GM11168 (cell line): ENCODE measurements around the gene DAAM1.

Experiments
- in situ Hi-C: fragments of 300-500 bp; cut with MboI; formaldehyde crosslinking; loops from one replicate; pipeline ENCODE4 v1.12.0; 2022; ENCODE audit warnings: low sequenced_read_pairs; ENCODE audit not compliant: unreplicated experiment

DAAM1 gene

DNA sequence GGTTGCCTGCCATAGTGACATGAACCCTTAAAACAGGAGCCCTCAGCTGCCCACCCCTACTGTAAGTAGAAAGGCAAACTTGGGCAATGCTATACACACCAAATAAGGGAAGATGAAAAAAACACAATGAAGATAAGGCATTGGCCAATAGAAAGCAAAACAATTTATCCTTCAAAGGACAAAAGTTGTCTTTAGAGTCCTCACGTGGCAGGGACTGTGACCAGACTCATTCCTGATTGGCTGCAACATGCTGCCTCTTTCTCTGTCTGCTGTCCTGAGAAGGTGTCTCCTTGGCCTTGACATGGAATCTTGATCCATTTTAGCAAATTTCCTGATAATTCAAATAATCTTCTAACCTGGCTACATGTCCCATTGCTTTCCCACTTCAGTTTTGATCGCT lies 144.8 kb downstream of the DAAM1 start:
- in situ Hi-C loops = loop anchor here (10.0 kb wide), 1 partner anchor 198 kb away; no protein-coding TSS in a partner anchor

- in situ Hi-C loops = loop anchor here (10.0 kb wide), 1 partner anchor 199 kb away; no protein-coding TSS in a partner anchor
Measured at GRCh38 chr14:59333668-59334067, 145.2 kb downstream of the DAAM1 start.

GRCh38 chr14:59334253-59334652 lies 145.8 kb downstream of the DAAM1 start:
- in situ Hi-C loops = loop anchor here (10.0 kb wide), 1 partner anchor 199 kb away; no protein-coding TSS in a partner anchor

DNA sequence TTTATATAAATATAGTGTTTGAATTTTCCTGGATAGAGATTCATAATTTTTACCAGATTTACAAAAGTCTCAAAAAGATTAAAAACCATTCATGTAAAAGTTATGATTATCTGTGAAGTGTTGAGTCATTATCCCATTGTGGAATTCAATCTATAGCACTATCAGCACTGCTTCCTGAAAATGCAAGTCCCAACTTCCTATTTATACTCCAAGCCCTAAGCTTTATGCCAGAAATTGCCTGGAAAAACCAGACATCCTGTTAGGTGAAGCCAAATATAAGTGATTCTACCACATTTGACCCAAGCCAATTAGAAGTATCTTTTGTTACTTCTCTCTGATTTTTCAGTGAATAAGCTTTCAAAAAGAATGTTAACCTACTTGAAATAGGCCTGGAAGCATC lies 147.6 kb downstream of the DAAM1 start:
- in situ Hi-C loops = loop anchor here (10.0 kb wide), 1 partner anchor 201 kb away; no protein-coding TSS in a partner anchor

- in situ Hi-C loops = loop anchor here (10.0 kb wide), 1 partner anchor 202 kb away; no protein-coding TSS in a partner anchor
Measured at GRCh38 chr14:59336706-59337105, 148.2 kb downstream of the DAAM1 start.

GRCh38 chr14:59337141-59337611 lies 148.7 kb downstream of the DAAM1 start:
- in situ Hi-C loops = loop anchor here (10.0 kb wide), 1 partner anchor 202 kb away; no protein-coding TSS in a partner anchor

- in situ Hi-C loops = loop anchor here (10.0 kb wide), 1 partner anchor 204 kb away; no protein-coding TSS in a partner anchor
Measured at GRCh38 chr14:59338761-59339160, 150.3 kb downstream of the DAAM1 start.

- in situ Hi-C loops = loop anchor here (10.0 kb wide), 1 partner anchor 205 kb away; no protein-coding TSS in a partner anchor
Measured at GRCh38 chr14:59339524-59340330, 151.3 kb downstream of the DAAM1 start.

DNA sequence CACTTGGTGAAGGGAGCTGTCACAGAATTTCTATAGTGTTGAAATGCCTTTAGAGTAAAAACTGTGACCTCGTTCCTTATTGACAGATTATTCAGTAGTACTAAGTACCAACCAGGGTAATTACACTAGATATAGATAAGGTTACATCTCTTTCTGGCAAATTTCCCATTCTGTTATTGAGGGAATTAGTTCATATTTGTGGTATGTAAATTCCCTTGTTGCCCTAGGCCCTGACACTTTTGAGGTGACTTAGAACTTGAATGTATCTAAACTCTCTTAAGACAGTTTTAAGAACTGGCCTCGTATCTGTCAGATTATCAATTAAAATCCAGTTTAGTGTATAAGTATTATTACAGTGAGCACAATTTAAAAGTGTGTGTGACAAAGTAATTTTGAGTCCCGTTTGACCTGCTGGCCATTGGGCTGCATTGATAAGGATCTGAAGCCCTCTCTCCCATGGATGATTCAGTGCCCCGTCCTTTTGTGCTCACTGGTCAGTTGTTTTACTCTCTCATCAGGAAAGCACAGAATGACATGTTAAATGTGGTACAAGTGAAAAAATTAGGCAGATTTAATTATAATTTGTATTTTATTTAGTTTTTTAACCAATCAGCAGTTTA lies 153.5 kb downstream of the DAAM1 start:
- in situ Hi-C loops = no loop called here

DNA sequence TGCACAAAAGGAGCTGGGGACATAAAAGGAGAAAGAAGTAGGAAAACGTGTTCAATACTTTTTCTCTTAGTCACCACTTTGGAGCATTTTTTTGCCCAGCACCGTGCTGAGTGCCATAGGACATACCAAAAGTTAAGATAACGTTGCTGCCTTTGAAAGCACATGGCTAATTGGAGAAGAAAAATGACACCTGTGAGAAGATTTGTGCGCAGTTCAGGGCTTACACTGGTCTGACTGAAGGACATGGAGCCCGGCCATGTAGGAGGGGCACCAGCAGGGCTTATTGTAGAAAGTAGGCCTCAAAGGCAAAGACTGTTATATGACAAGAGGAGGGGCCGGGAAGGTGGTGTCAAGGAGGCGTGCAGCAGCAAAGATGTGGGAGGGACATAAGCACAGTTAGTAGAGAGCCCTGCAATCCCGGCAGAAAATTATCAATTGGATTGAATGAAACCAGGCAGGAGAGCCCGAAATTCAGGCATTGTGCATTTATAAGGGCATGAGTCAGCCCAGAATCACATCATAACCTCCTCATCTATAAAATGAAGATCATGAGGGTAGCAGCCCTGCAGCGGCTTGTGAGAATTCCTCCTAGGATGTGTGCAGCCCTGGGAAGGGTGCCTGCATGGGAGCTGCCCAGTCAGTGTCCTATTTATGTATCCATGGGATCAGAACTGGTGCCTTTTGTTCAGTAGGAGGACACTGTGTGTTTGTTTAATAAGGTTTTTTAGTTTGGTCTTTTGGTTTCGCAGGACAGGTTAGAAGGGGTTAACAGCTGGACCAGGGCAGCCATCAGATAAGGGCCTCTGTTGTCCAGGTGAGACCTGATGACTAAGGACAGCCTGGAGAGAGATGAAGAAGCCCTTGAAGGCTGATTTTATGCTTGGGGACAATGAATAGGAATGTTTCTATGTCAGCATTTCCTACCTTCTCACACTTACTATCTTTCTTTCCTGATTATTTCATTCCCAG lies 154.3 kb downstream of the DAAM1 start:
- in situ Hi-C loops = no loop called here

DNA sequence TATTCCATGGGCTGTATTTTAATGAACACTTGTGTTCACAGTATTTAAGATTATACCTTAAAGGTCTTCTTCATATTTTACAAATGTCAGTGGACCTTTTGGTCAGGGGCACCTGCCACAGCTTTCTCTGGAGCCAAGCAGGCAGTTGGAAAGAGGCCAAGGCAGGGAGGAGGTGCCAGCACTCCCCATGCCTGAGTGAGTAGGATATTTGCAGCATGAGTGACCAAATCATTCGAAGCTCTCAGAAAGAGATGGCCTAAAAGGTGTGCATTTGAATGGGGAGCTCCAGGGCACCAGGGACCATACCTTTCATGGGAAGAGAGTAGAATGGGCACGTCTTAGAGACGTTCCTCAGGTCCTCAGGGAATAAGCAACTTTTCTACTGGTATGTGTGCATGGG lies 155.1 kb downstream of the DAAM1 start:
- in situ Hi-C loops = no loop called here

DNA sequence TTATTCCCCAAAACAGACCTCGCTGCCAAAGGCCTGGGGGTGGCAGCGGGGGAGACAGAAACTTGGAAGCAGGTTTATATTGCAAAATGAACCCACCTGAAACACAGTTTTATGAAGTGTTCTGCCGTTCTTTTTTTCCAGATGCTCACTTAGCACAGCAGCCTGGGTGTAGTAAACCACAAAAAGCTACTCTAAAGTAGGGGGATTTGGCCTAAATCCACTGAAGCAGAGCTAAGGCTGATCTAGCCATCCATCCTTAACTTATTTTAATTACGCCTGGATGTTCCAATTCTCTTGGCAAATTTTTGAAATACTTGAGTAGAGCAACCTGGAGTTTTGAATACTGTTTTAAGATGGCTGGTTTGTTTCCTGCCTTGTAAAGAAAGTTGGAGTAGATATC lies 155.5 kb downstream of the DAAM1 start:
- in situ Hi-C loops = no loop called here

GRCh38 chr14:59344691-59345455 lies 156.4 kb downstream of the DAAM1 start:
- in situ Hi-C loops = no loop called here

DNA sequence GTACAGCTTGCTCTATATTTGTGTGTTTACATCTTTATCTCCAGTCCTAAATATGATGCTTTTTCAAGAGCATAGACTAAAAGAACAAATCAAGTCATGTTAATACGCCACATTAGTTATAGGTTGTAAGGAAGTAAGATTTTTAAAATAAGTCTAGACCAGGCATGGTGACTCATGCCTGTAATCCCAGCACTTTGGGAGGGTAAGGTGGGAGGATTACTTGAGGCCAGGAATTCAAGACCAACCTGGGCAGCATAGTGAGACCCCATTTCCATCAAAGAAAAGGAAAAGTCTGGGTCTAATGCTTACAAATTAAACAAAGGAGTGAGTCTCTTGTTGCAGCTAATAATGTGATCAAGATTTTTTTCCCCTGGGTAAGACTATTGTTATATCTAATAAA lies 157.9 kb downstream of the DAAM1 start:
- in situ Hi-C loops = no loop called here

- in situ Hi-C loops = no loop called here
Measured at GRCh38 chr14:59346796-59347510, 158.5 kb downstream of the DAAM1 start.

DNA sequence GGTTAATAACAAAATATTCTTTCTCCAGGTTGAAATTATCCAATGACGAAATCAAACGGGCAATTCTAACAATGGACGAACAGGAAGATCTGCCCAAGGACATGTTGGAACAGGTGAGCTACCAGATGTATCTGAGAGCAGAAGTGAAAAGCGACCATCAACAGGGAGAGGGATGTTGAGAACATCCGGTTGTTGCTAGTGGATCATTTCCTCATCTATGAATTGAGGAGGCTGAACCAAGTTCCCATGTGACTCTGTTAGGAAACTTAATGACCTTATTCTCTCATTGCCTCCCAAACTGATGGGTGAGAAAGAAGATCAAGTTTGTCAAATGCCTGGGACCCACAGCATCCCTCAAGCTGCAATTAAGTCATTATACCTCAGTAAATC lies 159.0 kb downstream of the DAAM1 start:
- in situ Hi-C loops = no loop called here

DNA sequence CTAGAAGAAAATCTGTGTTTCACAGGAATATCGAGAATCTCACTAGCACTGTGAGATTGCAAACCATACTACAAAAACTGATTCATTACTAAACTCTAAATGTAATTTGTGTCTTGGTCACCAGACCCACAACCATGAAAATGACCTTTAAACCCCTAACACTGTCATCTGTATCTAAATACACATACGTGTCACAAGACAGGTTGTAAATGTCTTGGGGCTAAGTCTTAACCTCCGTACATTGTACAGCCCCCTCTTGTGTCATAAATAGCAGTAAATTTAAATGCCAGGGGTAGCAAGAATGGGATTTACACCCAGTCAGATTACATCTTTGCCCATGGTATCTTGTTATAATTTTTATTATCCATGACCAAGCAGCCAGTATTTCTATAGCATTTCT lies 159.4 kb downstream of the DAAM1 start:
- in situ Hi-C loops = no loop called here

DNA sequence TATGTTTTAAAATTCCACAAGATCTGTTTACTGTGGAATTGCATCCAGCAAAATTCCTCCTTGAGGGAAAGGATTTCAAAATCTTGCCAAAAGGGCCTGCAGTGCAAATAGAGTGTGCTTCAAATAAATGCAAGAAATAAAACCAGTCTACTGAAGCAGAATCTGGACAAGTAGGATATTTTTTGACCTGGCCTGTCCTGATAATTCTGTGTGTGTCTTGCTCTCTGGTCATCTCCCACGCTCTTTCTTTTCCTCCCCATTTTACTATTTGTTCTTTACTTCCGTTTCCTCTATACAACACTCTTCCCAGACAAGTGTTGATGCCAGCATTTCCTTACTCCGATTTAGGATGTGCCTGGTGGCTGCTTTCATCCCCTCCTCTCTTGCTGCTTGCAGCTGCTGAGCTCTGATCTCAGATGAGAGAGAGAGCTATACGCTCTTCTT lies 160.8 kb downstream of the DAAM1 start:
- in situ Hi-C loops = no loop called here

GRCh38 chr14:59352961-59353360 lies 164.5 kb downstream of the DAAM1 start:
- in situ Hi-C loops = no loop called here
